DND-41 (cell line): ENCODE results near the gene HPCAL1.

Experiments
- ATAC-seq: fragments of 200-7000 bp; cut with Tn5 transposase; 3 replicates; pipeline ENCODE4 v1.9.1; 2021; ENCODE audit warnings: low read depth; ENCODE audit not compliant: insufficient read depth
- DNase-seq: peaks from one replicate; pipeline ENCODE4 v3.0.0-alpha.2; 2020
- H2AFZ ChIP-seq: 2 replicates; pipeline ENCODE4 v1.6.0; 2012; ENCODE audit warnings: low read depth, low read length
- H3K27ac ChIP-seq: 2 replicates; pipeline ENCODE4 v1.5.1; 2012; ENCODE audit warnings: low read length, inconsistent platforms
- H3K27me3 ChIP-seq: fragments of 200-600 bp; sonication (generic); 2 replicates; pipeline ENCODE4 v1.6.0; 2012; ENCODE audit warnings: low read length, mild to moderate bottlenecking, inconsistent platforms; ENCODE audit not compliant: insufficient read depth, poor library complexity
- H3K36me3 ChIP-seq: 2 replicates; pipeline ENCODE4 v1.5.1; 2012; ENCODE audit warnings: low read length, inconsistent platforms; ENCODE audit not compliant: insufficient read depth
- H3K4me1 ChIP-seq: 2 replicates; pipeline ENCODE4 v1.5.1; 2012; ENCODE audit warnings: mild to moderate bottlenecking, low read length; ENCODE audit not compliant: insufficient read depth
- H3K4me2 ChIP-seq: 2 replicates; pipeline ENCODE4 v1.6.0; 2012; ENCODE audit warnings: mild to moderate bottlenecking, moderate library complexity, low read length, inconsistent platforms; ENCODE audit not compliant: insufficient read depth
- H3K4me3 ChIP-seq, 2 experiments: fragments of 200-600 bp in 1 of 2; shearing (Covaris generic) in 1 of 2; 2 replicates each; pipeline ENCODE4 v1.5.1; 2012 to 2016; ENCODE audit warnings: inconsistent platforms in 2 of 2, low read length in 2 of 2, mild to moderate bottlenecking in 2 of 2, low read depth in 1 of 2, moderate library complexity in 1 of 2
- H3K79me2 ChIP-seq: 2 replicates; pipeline ENCODE4 v1.6.0; 2012; ENCODE audit warnings: low read length, inconsistent platforms; ENCODE audit not compliant: insufficient read depth
- H3K9ac ChIP-seq: 2 replicates; pipeline ENCODE4 v1.6.0; 2012; ENCODE audit warnings: low read depth, mild to moderate bottlenecking, inconsistent platforms, low read length, moderate library complexity
- H3K9me3 ChIP-seq: 2 replicates; pipeline ENCODE4 v1.5.1; 2012; ENCODE audit warnings: low read length, moderate library complexity, mild to moderate bottlenecking, inconsistent platforms; ENCODE audit not compliant: insufficient read depth, severe bottlenecking
- H4K20me1 ChIP-seq: 2 replicates; pipeline ENCODE4 v1.6.0; 2012; ENCODE audit warnings: low read length; ENCODE audit not compliant: insufficient read depth
- CTCF ChIP-seq: IDR thresholded peaks from 2 replicates; pipeline ENCODE4 v1.5.1; 2012; ENCODE audit warnings: borderline replicate concordance, low read length, moderate library complexity, mild to moderate bottlenecking; ENCODE audit not compliant: poor library complexity, severe bottlenecking; ENCODE audit errors: extremely low read depth
- EZH2 ChIP-seq: IDR thresholded peaks from 3 replicates; pipeline ENCODE4 v1.6.1; 2012; ENCODE audit warnings: borderline replicate concordance, low read depth, mild to moderate bottlenecking, moderate library complexity, low read length, inconsistent platforms; ENCODE audit not compliant: severe bottlenecking

Gene HPCAL1

GRCh38 chr2:10402062-10402585, 99.4 kb downstream of the HPCAL1 start:
- no peaks in the 10 kb centered on the region for H3K9me3 ChIP-seq
- H3K27me3 ChIP-seq: no peaks in the 10 kb centered on the region
- H3K27ac ChIP-seq: no peak overlapping the region
- H3K4me1 ChIP-seq: no peaks in the 10 kb centered on the region
- no peak for ATAC-seq
- DNase-seq: no peak
- H4K20me1 ChIP-seq: no peaks in the 10 kb centered on the region
- no peak overlapping the region for H3K4me2 ChIP-seq
- H3K79me2 ChIP-seq: no peaks in the 10 kb centered on the region
- H3K4me3 ChIP-seq: no peak overlapping the region
- H3K9ac ChIP-seq: no peak overlapping the region
- TF ChIP-seq EZH2 (no peak), CTCF (no peak)
- no peaks in the 10 kb centered on the region for H3K36me3 ChIP-seq
- no peak overlapping the region for H2AFZ ChIP-seq

GRCh38 chr2:10402653-10403215, 100.0 kb downstream of the HPCAL1 start:
- ATAC-seq: no peak
- no peaks in the 10 kb centered on the region for H3K27me3 ChIP-seq
- no peak overlapping the region for H3K4me2 ChIP-seq
- no peak for DNase-seq
- peaks cover 4% of the 10 kb centered on the region for H4K20me1 ChIP-seq
- TF ChIP-seq CTCF (no peak), EZH2 (no peak)
- H3K9me3 ChIP-seq: no peaks in the 10 kb centered on the region
- peaks cover 4% of the 10 kb centered on the region; the same call in 1 of the 2 replicates for H3K4me1 ChIP-seq
- H2AFZ ChIP-seq: no peak overlapping the region
- no peaks in the 10 kb centered on the region for H3K79me2 ChIP-seq
- no peak overlapping the region for H3K4me3 ChIP-seq
- H3K36me3 ChIP-seq: no peaks in the 10 kb centered on the region
- H3K27ac ChIP-seq: no peak overlapping the region
- H3K9ac ChIP-seq: no peak overlapping the region

GRCh38 chr2:10404324-10405143, 101.8 kb downstream of the HPCAL1 start:
- Histone ChIP-seq H3K36me3 (no peaks in the 10 kb centered on the region), H3K4me1 (peaks cover 13% of the 10 kb centered on the region), H3K9me3 (no peaks in the 10 kb centered on the region), H3K27ac (no peak overlapping the region), H3K79me2 (no peaks in the 10 kb centered on the region), H3K4me3 (no peak overlapping the region), H4K20me1 (peaks cover 14% of the 10 kb centered on the region), H3K27me3 (no peaks in the 10 kb centered on the region), H2AFZ (no peak overlapping the region), H3K9ac (no peak overlapping the region), H3K4me2 (no peak overlapping the region)
- TF ChIP-seq EZH2 (no peak), CTCF (no peak)
- DNase-seq (no peak), ATAC-seq (no peak)
